Measurements from ENCODE around the gene RNF157.

DNA sequence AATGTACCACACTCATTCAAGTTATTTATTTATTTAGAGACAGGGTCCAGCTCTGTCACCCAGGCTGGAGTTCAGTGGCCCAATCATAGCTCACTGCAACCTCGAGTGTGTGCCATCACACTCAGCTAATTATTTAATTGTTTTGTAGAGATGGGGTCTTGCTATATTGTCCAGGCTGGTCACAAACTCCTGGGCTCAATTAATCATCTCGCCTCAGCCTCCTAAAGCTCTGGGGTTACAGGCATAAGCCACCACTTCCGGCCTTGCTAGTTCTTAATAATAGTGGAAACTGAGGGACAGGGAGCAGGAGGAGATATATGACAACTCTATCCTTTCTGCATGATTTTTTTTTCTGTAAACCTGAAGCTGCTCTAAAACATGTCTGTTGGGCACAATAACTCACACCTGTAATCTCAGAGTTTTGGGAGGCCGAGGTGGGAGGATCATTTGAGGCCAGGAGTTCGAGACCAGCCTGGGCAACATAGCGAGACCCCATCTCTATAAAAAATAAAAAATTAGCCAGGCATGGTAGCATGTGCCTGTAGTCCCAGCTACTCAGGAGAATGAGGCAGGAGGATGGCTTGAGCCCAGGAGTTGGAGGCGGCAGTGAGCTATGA, 125.0 kb downstream of the RNF157 start:
- TF ChIP-seq BHLHE40 (IDR thresholded peaks at IDR 0.05; ENCODE audit: borderline replicate concordance): no peak
- TF ChIP-seq NFRKB (IDR thresholded peaks at IDR 0.05): no peak
- TF ChIP-seq, protein P1, sequence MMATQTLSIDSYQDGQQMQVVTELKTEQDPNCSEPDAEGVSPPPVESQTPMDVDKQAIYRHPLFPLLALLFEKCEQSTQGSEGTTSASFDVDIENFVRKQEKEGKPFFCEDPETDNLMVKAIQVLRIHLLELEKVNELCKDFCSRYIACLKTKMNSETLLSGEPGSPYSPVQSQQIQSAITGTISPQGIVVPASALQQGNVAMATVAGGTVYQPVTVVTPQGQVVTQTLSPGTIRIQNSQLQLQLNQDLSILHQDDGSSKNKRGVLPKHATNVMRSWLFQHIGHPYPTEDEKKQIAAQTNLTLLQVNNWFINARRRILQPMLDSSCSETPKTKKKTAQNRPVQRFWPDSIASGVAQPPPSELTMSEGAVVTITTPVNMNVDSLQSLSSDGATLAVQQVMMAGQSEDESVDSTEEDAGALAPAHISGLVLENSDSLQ (IDR thresholded peaks at IDR 0.05): no peak
- TF ChIP-seq FOXK2 (IDR thresholded peaks at IDR 0.05): no peak
- no peak for TF ChIP-seq ARNT (IDR thresholded peaks at IDR 0.05)
- TF ChIP-seq FOXM1 (IDR thresholded peaks at IDR 0.05; ENCODE audit: borderline replicate concordance): no peak
- TF ChIP-seq ZNF384 (IDR thresholded peaks at IDR 0.05): no peak
- no peak for TF ChIP-seq SUZ12 (IDR thresholded peaks at IDR 0.05)
- no peak for TF ChIP-seq SP1 (IDR thresholded peaks at IDR 0.05)
- TF ChIP-seq LEF1 (IDR thresholded peaks at IDR 0.05; ENCODE audit: borderline replicate concordance): no peak
- no peak for TF ChIP-seq FOXA1 (IDR thresholded peaks at IDR 0.05)
- TF ChIP-seq HDGF (IDR thresholded peaks at IDR 0.05; ENCODE audit: borderline replicate concordance): no peak

All from HEK293T (cell line).